Measurements from ENCODE around the gene STARD4.

DNA sequence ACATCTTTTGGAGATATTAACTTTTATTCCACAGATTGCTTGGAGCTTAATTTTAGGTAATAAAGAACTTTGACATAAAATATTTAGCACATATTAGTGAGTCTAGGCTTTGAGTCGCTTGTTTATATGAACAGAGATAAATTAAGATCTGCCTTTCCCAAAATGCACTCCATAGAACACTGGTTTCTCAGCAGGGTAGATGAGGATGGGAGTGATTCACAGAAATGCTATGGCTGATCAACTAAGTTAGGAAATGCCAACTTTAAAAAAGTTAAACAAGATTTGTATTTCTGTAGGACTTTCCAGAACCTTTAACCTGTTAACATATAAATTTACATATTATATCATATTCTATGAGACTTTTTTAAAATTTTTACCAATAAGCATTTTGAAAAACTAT, 65.2 kb downstream of the STARD4 start:
- TF ChIP-seq, protein P1, sequence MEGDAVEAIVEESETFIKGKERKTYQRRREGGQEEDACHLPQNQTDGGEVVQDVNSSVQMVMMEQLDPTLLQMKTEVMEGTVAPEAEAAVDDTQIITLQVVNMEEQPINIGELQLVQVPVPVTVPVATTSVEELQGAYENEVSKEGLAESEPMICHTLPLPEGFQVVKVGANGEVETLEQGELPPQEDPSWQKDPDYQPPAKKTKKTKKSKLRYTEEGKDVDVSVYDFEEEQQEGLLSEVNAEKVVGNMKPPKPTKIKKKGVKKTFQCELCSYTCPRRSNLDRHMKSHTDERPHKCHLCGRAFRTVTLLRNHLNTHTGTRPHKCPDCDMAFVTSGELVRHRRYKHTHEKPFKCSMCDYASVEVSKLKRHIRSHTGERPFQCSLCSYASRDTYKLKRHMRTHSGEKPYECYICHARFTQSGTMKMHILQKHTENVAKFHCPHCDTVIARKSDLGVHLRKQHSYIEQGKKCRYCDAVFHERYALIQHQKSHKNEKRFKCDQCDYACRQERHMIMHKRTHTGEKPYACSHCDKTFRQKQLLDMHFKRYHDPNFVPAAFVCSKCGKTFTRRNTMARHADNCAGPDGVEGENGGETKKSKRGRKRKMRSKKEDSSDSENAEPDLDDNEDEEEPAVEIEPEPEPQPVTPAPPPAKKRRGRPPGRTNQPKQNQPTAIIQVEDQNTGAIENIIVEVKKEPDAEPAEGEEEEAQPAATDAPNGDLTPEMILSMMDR (conservative IDR thresholded peaks at IDR 0.05; ENCODE audit: low read length): no peak
- TF ChIP-seq EZH2phosphoT487 (IDR thresholded peaks at IDR 0.05; ENCODE audit: borderline replicate concordance, low read depth, low read length): no peak
